ENCODE data around the gene MUC6. TPM values are rescaled to one million over a fixed set of nuclear protein-coding genes. Genes with fewer than 3 reads are reported as not detected.

The MUC6 gene
- polyA plus RNA-seq, 1 of the 3 experiments (the other 2 are of a cell fraction): not detected

- TF ChIP-seq USF1 (IDR thresholded peaks at IDR 0.05; ENCODE audit: borderline replicate concordance, low read depth): no peak
Measured at GRCh38 chr11:1044160-1044559, 7.6 kb upstream of the MUC6 start (continued).

GRCh38 chr11:1043563-1044096, 7.1 kb upstream of the MUC6 start:
- Histone ChIP-seq H3K9ac (no peak overlapping the region), H3K79me2 (ENCODE audit: insufficient read depth) (no peaks in the 10 kb centered on the region), H3K9me3 (no peaks in the 10 kb centered on the region), H3K27me3 (ENCODE audit: insufficient read depth) (no peaks in the 10 kb centered on the region; the same call in 1 of the 2 replicates), H3K27ac (ENCODE audit: low read depth in 2 of 2, low read length in 1 of 2) (no peak overlapping the region), H3K4me2 (no peak overlapping the region), H3K36me3 (replicated peaks in 1 of 2; ENCODE audit: control insufficient read depth in 1 of 2, insufficient read depth in 2 of 2, low read length in 1 of 2) (no peaks in the 10 kb centered on the region), H4K20me1 (ENCODE audit: insufficient read depth) (no peaks in the 10 kb centered on the region), H3K4me3 (ENCODE audit: low read depth in 2 of 2, low read length in 1 of 2) (no peak overlapping the region), H3F3A (replicated peaks; ENCODE audit: insufficient read depth) (no peaks in the 10 kb centered on the region), H3K4me1 (ENCODE audit: control insufficient read depth in 1 of 2, insufficient read depth in 2 of 2, low read depth in 1 of 2, low read length in 1 of 2) (peaks cover 0 to 7% of the 10 kb centered on the region in 2 experiments; a peak in 1 of 4 replicates), H3K9me2 (no peaks in the 10 kb centered on the region), H2AFZ (ENCODE audit: low read depth) (no peak overlapping the region)
- ChIA-PET CTCF (interaction anchor here (1.5 to 4.3 kb wide), 2 partner anchors 7 to 118 kb away, joined by 4 to 25 read pairs; partner anchors contain the start of gene AP2A2), POLR2A (no interaction called here)
- WGBS (ENCODE audit: low lambda C conversion rate): 71% methylated on average over 16 of the region's 20 CpGs
- TF ChIP-seq GATA2 (CRISPR knock-in tag; IDR thresholded peaks at IDR 0.05) (no peak), MAX (IDR thresholded peaks at IDR 0.05; ENCODE audit: low read depth) (no peak), FOXJ3 (CRISPR knock-in tag; IDR thresholded peaks at IDR 0.05) (no peak), SIN3A (IDR thresholded peaks at IDR 0.05; ENCODE audit: borderline replicate concordance, low read depth, low read length) (no peak), NFIC (IDR thresholded peaks at IDR 0.05; ENCODE audit: borderline replicate concordance) (no peak), USF2 (IDR thresholded peaks at IDR 0.05; ENCODE audit: borderline replicate concordance, low read depth, low read length) (no peak), EZH2phosphoT487 (IDR thresholded peaks at IDR 0.05; ENCODE audit: borderline replicate concordance, low read depth) (no peak), REST (IDR thresholded peaks at IDR 0.05; ENCODE audit: low read depth, low read length) (no peak), ELF1 (IDR thresholded peaks at IDR 0.05) (no peak), TEAD4 (IDR thresholded peaks at IDR 0.05; ENCODE audit: borderline replicate concordance, insufficient read depth) (no peak), RCOR1 (IDR thresholded peaks at IDR 0.05; ENCODE audit: low read length) (no peak)
- no peak for DNase-seq

Data from SK-N-SH (cell line).